ENCODE results near the gene NXPE3. TPM values are rescaled to one million over a fixed set of nuclear protein-coding genes. Genes with fewer than 3 reads are reported as not detected.
A peak's percentile ranks its signal among the peaks of the same experiment; 100 is the strongest.
"Not testable (repeated sequence)": the region's sequence is repeated elsewhere in the genome, so short reads cannot be mapped to it uniquely, and the experiment has no call there.

NXPE3 gene
- total RNA-seq (10.3 TPM), polyA plus RNA-seq (15.8 TPM)
- long read RNA-seq, donor 1 = 0 reads
- long read RNA-seq, donor 2, transcript NXPE3-201 (8 exons, 3,941 nt) = major isoform, 9 of 9 reads
- long read RNA-seq, donor 2, partial matches to known transcripts = 0 of 9 reads
- long read RNA-seq, donor 2, other reads (novel, unspliced or antisense) = 0 of 9 reads
- long read RNA-seq, donor 3 = 0 reads
- long read RNA-seq, donor 4, partial matches to known transcripts = 0 of 3 reads
- long read RNA-seq, donor 4, other reads (novel, unspliced or antisense) = 0 of 3 reads
- long read RNA-seq, donor 5, partial matches to known transcripts = 0 of 2 reads
- long read RNA-seq, donor 5, other reads (novel, unspliced or antisense) = 0 of 2 reads
- long read RNA-seq, donor 6 = 0 reads
- long read RNA-seq, donor 7, partial matches to known transcripts = 0 of 4 reads
- long read RNA-seq, donor 7, other reads (novel, unspliced or antisense) = 0 of 4 reads
- long read RNA-seq, donor 8 = 0 reads
- long read RNA-seq, donor 9 = 0 reads
- long read RNA-seq, donor 10, partial matches to known transcripts = 0 of 1 reads
- long read RNA-seq, donor 10, other reads (novel, unspliced or antisense) = 0 of 1 reads

- Histone ChIP-seq H3K4me1 (ENCODE audit: control insufficient read depth in 2 of 2, insufficient read depth in 2 of 2, low read length in 2 of 2) (peaks cover 9 to 20% of the 10 kb centered on the region in 2 donors), H3K27ac (ENCODE audit: low read depth in 1 of 2, low read length in 1 of 2) (peak within 1 kb of the TSS; percentile 82 to 93)
These were observed at the start of gene NXPE3 for GRCh38 chr3:101779047-101779821. Gene NXPE3, plus strand, starts transcription at chr3:101779211. Its CDS starts 6,386 bp downstream, at chr3:101785597.

GRCh38 chr3:101729586-101729985 is 49.4 kb upstream of the NXPE3 start:
- Histone ChIP-seq H3K9me3 (ENCODE audit: control insufficient read depth in 2 of 2, insufficient read depth in 1 of 2, low read length in 1 of 2) (no peaks in the 10 kb centered on the region), H3K4me1 (ENCODE audit: control insufficient read depth in 2 of 2, insufficient read depth in 2 of 2, low read length in 2 of 2) (peaks cover 0 to 2% of the 10 kb centered on the region in 2 donors), H3K27ac (ENCODE audit: low read depth in 1 of 2, low read length in 1 of 2) (no peak overlapping the region), H3K4me3 (ENCODE audit: low read length in 2 of 2) (no peak overlapping the region), H3K27me3 (ENCODE audit: control insufficient read depth in 2 of 2, insufficient read depth in 1 of 2, low read length in 1 of 2) (no peaks in the 10 kb centered on the region), H3K36me3 (ENCODE audit: control insufficient read depth in 2 of 2, insufficient read depth in 2 of 2, low read length in 1 of 2) (peaks cover 36 to 57% of the 10 kb centered on the region in 2 donors)
- 98% methylated on average over 5 of the region's 5 CpGs for WGBS
- no peak for DNase-seq (ENCODE audit: low read depth in 6 of 9, low spot score in 9 of 9)

More at GRCh38 chr3:101779047-101779821, at the start of gene NXPE3:
- peak; percentile 52 to 96 (median 90) for DNase-seq (ENCODE audit: low read depth in 6 of 9, low spot score in 9 of 9)
- under 1% methylated on average over 78 of the region's 78 CpGs for WGBS
- Histone ChIP-seq H3K4me3 (ENCODE audit: low read length in 2 of 2) (peak within 1 kb of the TSS; percentile 86 to 88), H3K9me3 (ENCODE audit: control insufficient read depth in 2 of 2, insufficient read depth in 1 of 2, low read length in 1 of 2) (no peaks in the 10 kb centered on the region), H3K36me3 (ENCODE audit: control insufficient read depth in 2 of 2, insufficient read depth in 2 of 2, low read length in 1 of 2) (peaks cover 10 to 14% of the 10 kb centered on the region in 2 donors), H3K27me3 (ENCODE audit: control insufficient read depth in 2 of 2, insufficient read depth in 1 of 2, low read length in 1 of 2) (no peaks in the 10 kb centered on the region)

- peaks cover 48 to 68% of the 10 kb centered on the region in 2 donors for H3K36me3 ChIP-seq (ENCODE audit: control insufficient read depth in 2 of 2, insufficient read depth in 2 of 2, low read length in 1 of 2)
- no peak for DNase-seq (ENCODE audit: low read depth in 6 of 9, low spot score in 9 of 9)
These were observed 48.2 kb upstream of the NXPE3 start for GRCh38 chr3:101730839-101731238.

GRCh38 chr3:101732240-101732641 is 46.8 kb upstream of the NXPE3 start:
- Histone ChIP-seq H3K36me3 (ENCODE audit: control insufficient read depth in 2 of 2, insufficient read depth in 2 of 2, low read length in 1 of 2) (peaks cover 56 to 79% of the 10 kb centered on the region in 2 donors), H3K9me3 (ENCODE audit: control insufficient read depth in 2 of 2, insufficient read depth in 1 of 2, low read length in 1 of 2) (peaks cover 0 to 13% of the 10 kb centered on the region in 2 donors), H3K4me1 (ENCODE audit: control insufficient read depth in 2 of 2, insufficient read depth in 2 of 2, low read length in 2 of 2) (no peaks in the 10 kb centered on the region), H3K27me3 (ENCODE audit: control insufficient read depth in 2 of 2, insufficient read depth in 1 of 2, low read length in 1 of 2) (no peaks in the 10 kb centered on the region), H3K27ac (ENCODE audit: low read depth in 1 of 2, low read length in 1 of 2) (no peak overlapping the region), H3K4me3 (ENCODE audit: low read length in 2 of 2) (no peak overlapping the region)
- 98% methylated on average over 4 of the region's 4 CpGs for WGBS
- DNase-seq (ENCODE audit: low read depth in 6 of 9, low spot score in 9 of 9) = no peak

More at GRCh38 chr3:101730839-101731238, 48.2 kb upstream of the NXPE3 start:
- Histone ChIP-seq H3K27ac (ENCODE audit: low read depth in 1 of 2, low read length in 1 of 2) (no peak overlapping the region), H3K27me3 (ENCODE audit: control insufficient read depth in 2 of 2, insufficient read depth in 1 of 2, low read length in 1 of 2) (no peaks in the 10 kb centered on the region), H3K4me3 (ENCODE audit: low read length in 2 of 2) (no peak overlapping the region), H3K9me3 (ENCODE audit: control insufficient read depth in 2 of 2, insufficient read depth in 1 of 2, low read length in 1 of 2) (peaks cover 0 to 7% of the 10 kb centered on the region in 2 donors), H3K4me1 (ENCODE audit: control insufficient read depth in 2 of 2, insufficient read depth in 2 of 2, low read length in 2 of 2) (peaks cover 0 to 1% of the 10 kb centered on the region in 2 donors)

- WGBS = 98% methylated on average over 10 of the region's 10 CpGs
- Histone ChIP-seq H3K27me3 (ENCODE audit: control insufficient read depth in 2 of 2, insufficient read depth in 1 of 2, low read length in 1 of 2) (no peaks in the 10 kb centered on the region), H3K36me3 (ENCODE audit: control insufficient read depth in 2 of 2, insufficient read depth in 2 of 2, low read length in 1 of 2) (peaks cover 43 to 56% of the 10 kb centered on the region in 2 donors), H3K9me3 (ENCODE audit: control insufficient read depth in 2 of 2, insufficient read depth in 1 of 2, low read length in 1 of 2) (peaks cover 0 to 13% of the 10 kb centered on the region in 2 donors), H3K4me1 (ENCODE audit: control insufficient read depth in 2 of 2, insufficient read depth in 2 of 2, low read length in 2 of 2) (no peaks in the 10 kb centered on the region), H3K4me3 (ENCODE audit: low read length in 2 of 2) (no peak overlapping the region), H3K27ac (ENCODE audit: low read depth in 1 of 2, low read length in 1 of 2) (no peak overlapping the region)
- no peak for DNase-seq (ENCODE audit: low read depth in 6 of 9, low spot score in 9 of 9)
These were observed 43.2 kb upstream of the NXPE3 start for GRCh38 chr3:101735833-101736232.

GRCh38 chr3:101741914-101742313 is 37.1 kb upstream of the NXPE3 start:
- not testable (repeated sequence) for H3K9me3 ChIP-seq (ENCODE audit: control insufficient read depth in 2 of 2, insufficient read depth in 1 of 2, low read length in 1 of 2)
- 97% methylated on average over 3 of the region's 3 CpGs for WGBS

GRCh38 chr3:101744811-101745210 is 34.2 kb upstream of the NXPE3 start:
- DNase-seq (ENCODE audit: low read depth in 6 of 9, low spot score in 9 of 9) = no peak
- no peaks in the 10 kb centered on the region for H3K27me3 ChIP-seq (ENCODE audit: control insufficient read depth in 2 of 2, insufficient read depth in 1 of 2, low read length in 1 of 2)
- H3K4me1 ChIP-seq (ENCODE audit: control insufficient read depth in 2 of 2, insufficient read depth in 2 of 2, low read length in 2 of 2) = no peaks in the 10 kb centered on the region
- H3K9me3 ChIP-seq (ENCODE audit: control insufficient read depth in 2 of 2, insufficient read depth in 1 of 2, low read length in 1 of 2) = peaks cover 0 to 2% of the 10 kb centered on the region in 2 donors
- H3K36me3 ChIP-seq (ENCODE audit: control insufficient read depth in 2 of 2, insufficient read depth in 2 of 2, low read length in 1 of 2) = peaks cover 3 to 7% of the 10 kb centered on the region in 2 donors
- 38% methylated on average over 1 of the region's 1 CpG for WGBS
- peak overlapping the region in 1 of 2 donors; percentile 43 for H3K27ac ChIP-seq (ENCODE audit: low read depth in 1 of 2, low read length in 1 of 2)
- no peak overlapping the region for H3K4me3 ChIP-seq (ENCODE audit: low read length in 2 of 2)

More at GRCh38 chr3:101741914-101742313, 37.1 kb upstream of the NXPE3 start:
- H3K27ac ChIP-seq (ENCODE audit: low read depth in 1 of 2, low read length in 1 of 2); DNase-seq (ENCODE audit: low read depth in 6 of 9, low spot score in 9 of 9); H3K36me3 ChIP-seq (ENCODE audit: control insufficient read depth in 2 of 2, insufficient read depth in 2 of 2, low read length in 1 of 2); H3K4me3 ChIP-seq (ENCODE audit: low read length in 2 of 2); H3K27me3 ChIP-seq (ENCODE audit: control insufficient read depth in 2 of 2, insufficient read depth in 1 of 2, low read length in 1 of 2); H3K4me1 ChIP-seq (ENCODE audit: control insufficient read depth in 2 of 2, insufficient read depth in 2 of 2, low read length in 2 of 2): not testable (repeated sequence)

GRCh38 chr3:101745934-101746333 is 33.1 kb upstream of the NXPE3 start:
- not testable (repeated sequence) for H3K36me3 ChIP-seq (ENCODE audit: control insufficient read depth in 2 of 2, insufficient read depth in 2 of 2, low read length in 1 of 2); H3K9me3 ChIP-seq (ENCODE audit: control insufficient read depth in 2 of 2, insufficient read depth in 1 of 2, low read length in 1 of 2); H3K27me3 ChIP-seq (ENCODE audit: control insufficient read depth in 2 of 2, insufficient read depth in 1 of 2, low read length in 1 of 2); H3K27ac ChIP-seq (ENCODE audit: low read depth in 1 of 2, low read length in 1 of 2); DNase-seq (ENCODE audit: low read depth in 6 of 9, low spot score in 9 of 9); H3K4me3 ChIP-seq (ENCODE audit: low read length in 2 of 2); H3K4me1 ChIP-seq (ENCODE audit: control insufficient read depth in 2 of 2, insufficient read depth in 2 of 2, low read length in 2 of 2)
- WGBS = 100% methylated on average over 1 of the region's 1 CpG

Data from thymus (tissue), 14 donors.